ENCODE results near the gene LDLRAD2.

DNA sequence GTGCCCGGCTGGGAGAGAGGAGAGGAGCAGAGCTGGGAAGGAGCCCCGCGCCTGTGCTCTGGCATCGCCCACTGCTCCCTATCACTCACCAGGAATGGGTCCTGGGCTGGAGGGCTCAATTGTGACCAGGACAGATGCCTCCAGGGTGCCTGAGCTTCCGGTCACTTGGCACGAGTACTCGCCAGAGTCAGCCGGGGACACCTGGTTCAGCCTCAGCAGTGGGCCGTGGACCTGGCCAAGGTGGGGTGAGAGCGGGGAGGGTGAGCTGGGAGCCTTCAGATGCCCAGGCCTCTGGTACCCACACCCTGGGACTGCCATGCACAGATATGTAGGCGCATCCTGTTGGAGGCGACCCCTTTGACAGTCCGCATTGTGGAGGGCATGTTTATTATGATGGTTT, 31.1 kb downstream of the LDLRAD2 start:
- TF ChIP-seq, protein P1, sequence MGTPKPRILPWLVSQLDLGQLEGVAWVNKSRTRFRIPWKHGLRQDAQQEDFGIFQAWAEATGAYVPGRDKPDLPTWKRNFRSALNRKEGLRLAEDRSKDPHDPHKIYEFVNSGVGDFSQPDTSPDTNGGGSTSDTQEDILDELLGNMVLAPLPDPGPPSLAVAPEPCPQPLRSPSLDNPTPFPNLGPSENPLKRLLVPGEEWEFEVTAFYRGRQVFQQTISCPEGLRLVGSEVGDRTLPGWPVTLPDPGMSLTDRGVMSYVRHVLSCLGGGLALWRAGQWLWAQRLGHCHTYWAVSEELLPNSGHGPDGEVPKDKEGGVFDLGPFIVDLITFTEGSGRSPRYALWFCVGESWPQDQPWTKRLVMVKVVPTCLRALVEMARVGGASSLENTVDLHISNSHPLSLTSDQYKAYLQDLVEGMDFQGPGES (IDR thresholded peaks at IDR 0.05; ENCODE audit: low read depth, low read length), result no peak
- TF ChIP-seq, protein P2, sequence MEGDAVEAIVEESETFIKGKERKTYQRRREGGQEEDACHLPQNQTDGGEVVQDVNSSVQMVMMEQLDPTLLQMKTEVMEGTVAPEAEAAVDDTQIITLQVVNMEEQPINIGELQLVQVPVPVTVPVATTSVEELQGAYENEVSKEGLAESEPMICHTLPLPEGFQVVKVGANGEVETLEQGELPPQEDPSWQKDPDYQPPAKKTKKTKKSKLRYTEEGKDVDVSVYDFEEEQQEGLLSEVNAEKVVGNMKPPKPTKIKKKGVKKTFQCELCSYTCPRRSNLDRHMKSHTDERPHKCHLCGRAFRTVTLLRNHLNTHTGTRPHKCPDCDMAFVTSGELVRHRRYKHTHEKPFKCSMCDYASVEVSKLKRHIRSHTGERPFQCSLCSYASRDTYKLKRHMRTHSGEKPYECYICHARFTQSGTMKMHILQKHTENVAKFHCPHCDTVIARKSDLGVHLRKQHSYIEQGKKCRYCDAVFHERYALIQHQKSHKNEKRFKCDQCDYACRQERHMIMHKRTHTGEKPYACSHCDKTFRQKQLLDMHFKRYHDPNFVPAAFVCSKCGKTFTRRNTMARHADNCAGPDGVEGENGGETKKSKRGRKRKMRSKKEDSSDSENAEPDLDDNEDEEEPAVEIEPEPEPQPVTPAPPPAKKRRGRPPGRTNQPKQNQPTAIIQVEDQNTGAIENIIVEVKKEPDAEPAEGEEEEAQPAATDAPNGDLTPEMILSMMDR (IDR thresholded peaks at IDR 0.05), result no peak
- no peak for TF ChIP-seq POLR2AphosphoS5 (IDR thresholded peaks at IDR 0.05; ENCODE audit: low read depth, low read length)
- no peak for TF ChIP-seq EP300 (IDR thresholded peaks at IDR 0.05; ENCODE audit: borderline replicate concordance in 1 of 2, low read depth in 1 of 2, low read length in 1 of 2)
- no peak for TF ChIP-seq RCOR1 (IDR thresholded peaks at IDR 0.05; ENCODE audit: low read length)
- TF ChIP-seq NRF1 (IDR thresholded peaks at IDR 0.05; ENCODE audit: low read depth, low read length), result no peak

Data from SK-N-SH (cell line).